GM21390 (cell line): ENCODE results near the gene TNFSF18.
A peak's percentile ranks its signal among the peaks of the same experiment; 100 is the strongest.

Source experiments
- ATAC-seq: cut with Tn5 transposase; IDR thresholded peaks from one replicate; pipeline ENCODE4 v1.9.1; 2021; ENCODE audit not compliant: unreplicated experiment

Gene TNFSF18

DNA sequence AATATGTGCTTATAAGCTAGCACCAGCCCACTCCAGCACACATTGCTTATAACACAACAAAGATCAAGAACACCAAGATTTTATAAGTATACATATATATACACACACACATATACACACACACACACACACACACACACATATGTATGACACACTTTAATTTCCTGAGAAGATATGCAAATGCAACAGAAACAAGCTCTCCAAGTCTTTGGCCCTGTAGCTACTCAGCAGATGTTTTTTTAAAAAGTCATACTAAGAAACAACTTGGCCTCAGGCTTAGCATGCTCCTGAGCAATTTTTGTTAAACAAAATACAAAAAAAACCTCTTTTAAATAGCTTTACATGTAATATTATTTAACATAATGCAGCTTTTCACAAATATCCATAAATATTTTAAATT, 11.1 kb downstream of the TNFSF18 start:
- ATAC-seq: no peak

DNA sequence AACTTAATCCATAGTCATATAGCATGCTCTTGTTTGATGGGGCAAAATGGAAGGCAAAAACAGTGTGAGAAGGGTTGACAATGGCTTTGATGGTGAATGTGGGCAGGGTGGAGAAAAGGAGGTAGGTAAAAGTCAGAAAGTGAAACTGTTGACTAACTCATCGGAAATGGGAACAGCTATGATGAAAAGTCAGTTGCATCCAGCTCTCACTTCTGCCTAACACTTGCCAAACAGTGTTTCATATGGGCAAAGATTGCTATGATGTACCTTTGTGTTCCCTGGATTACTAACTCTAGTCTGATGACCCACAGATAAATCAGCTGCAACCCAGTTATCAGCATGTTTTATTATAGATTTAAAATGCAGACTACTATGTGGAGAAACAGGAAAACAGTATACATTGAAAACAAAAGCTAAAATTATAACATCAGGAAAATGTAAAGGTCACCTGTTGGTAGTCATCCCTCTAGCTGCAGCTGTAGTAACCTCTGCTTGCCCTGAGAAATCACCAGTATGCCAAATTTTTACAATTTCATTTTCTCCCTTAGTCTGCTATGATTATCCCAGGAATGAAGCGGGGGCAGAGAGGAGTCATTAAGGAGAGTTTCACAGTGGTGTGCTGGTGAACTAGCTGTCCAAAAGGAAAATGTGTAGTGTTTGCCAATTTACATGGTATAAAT, 11.7 kb downstream of the TNFSF18 start:
- no peak for ATAC-seq

DNA sequence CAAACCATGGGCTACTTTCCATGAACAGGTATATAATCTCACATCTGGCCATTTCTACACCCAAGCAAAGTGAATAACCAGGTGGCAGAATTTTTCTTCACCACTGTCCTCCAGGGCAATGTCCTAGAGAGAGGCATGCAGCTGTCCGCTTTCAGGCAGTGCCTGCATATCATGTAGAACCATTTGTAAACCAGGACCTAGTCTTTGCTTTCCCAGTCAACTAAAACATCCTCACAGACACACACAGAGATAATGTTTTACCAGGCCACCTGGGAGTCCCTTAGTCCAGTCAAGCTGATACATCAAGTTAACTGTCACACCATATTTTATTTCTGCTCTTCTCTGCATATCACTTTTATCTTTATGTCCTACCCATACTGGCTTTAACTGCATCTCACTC, 26.2 kb downstream of the TNFSF18 start:
- no peak for ATAC-seq

DNA sequence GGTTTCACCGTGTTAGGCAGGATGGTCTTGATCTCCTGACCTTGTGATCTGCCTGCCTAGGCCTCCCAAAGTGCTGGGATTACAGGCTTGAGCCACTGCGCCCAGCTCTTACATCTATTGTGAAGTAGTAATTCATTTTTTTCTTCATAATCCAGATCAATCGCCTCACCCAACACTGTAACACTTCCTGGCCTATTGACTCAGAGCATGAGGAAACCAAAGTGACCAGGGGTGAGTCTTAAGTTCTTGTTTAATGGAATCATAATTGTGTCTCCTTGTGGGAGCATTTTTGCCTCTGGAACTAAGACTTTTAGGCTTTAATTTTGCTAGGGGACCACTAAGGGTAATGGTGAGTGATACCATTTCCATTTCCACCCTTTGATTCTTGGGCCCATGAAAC, 27.4 kb downstream of the TNFSF18 start:
- no peak for ATAC-seq

DNA sequence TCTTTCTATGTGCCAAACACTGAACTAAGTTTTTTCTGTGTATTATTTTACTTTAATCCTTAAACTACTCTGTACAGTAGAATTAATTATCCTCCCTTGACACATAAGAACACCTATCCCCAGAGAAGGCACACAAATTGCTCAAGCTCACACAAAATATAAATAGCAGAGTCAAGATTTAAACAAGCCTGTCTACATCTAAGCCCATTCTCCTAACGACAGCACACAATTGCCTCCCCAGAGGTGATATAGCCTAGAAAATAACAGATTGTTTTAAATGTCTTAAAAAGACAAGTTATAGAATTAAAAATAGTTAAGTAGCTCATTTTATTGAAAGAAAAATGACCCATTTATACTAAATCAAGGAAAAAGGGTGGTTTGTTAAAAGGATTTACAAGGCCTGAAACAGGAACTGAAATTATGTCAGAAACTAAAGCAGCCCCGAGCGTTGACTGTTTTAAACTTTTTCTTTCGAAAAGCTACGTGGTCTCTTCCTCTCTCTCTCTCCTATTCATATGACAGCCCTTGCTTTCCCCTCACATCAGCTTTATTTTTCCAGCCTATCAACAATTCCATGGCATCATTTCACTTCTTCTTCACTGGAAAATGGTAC, 30.5 kb downstream of the TNFSF18 start:
- peak; percentile 91 for ATAC-seq

DNA sequence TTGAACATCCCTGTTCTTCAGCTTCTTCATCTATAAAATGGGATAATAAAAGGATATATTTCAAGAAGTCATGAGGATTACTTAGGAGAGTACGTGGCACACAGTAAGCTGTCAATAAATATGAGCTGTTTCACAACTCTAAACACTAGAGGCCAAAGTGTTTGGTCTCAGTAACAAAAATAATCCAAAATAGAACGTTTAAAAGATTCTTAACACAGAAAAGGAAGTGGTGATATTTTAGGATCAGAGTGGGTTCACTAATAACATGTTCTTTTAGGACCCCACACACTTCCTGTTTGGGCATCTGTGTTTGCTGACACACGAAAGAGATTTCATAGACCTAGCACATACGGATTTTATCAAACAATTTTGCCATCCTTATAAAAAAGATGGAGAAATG, 32.9 kb downstream of the TNFSF18 start:
- no peak for ATAC-seq

DNA sequence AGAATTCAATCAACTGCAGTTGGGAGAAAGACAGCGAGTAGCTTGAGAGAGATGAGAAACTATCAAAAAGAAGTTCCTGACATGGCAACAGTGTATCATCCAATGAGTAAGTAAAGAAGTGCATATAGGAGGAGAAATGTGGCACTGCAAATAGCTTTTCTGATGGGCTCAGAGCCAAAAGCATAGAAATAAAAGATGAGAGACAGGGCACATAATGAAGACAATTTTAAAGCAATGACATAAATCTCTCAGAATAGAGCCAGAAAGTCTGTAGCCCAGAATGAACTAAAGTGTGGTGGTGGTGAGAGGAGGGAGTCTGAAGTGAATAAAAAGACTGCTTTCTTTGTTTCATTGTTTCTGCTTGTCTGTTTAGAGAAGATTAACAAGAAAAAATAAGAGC, 34.3 kb downstream of the TNFSF18 start:
- ATAC-seq: no peak

DNA sequence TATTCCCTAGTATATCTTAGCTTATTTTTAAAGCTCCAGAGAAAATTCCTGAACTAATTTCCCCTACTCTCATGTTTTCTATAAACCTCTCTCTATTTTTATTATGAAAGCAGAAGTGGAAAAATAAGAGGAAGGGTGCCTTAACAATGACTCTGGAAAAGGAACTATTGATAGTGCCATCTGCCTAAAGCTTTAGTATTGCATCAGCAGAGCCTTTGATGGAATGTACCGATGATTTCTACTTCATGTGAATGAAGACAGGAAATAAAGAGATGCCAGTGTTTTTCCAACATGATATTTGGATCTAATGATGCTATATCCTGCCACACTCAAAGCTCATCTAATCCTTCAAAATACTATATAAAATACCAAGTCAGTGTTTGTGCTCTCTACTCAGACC, 35.1 kb downstream of the TNFSF18 start:
- no peak for ATAC-seq

DNA sequence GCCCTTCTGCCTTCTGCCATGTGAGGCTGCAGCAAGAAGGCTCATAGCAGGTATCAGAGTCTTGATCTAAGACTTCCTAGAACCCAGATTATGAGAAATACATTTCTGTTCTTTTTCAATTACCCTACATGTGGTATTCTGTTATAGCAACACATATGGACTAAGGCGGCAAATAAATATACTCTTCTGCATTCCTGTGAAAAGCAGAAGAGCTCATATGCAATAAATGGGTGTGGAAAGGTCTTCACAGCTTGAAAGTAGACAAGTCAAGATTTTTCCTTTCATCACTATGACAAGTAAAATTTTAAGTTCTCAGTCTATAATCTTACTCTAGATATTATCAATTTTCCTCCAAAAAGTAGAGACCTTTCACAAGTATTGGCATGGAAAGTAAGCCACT, 36.6 kb downstream of the TNFSF18 start:
- ATAC-seq: no peak

DNA sequence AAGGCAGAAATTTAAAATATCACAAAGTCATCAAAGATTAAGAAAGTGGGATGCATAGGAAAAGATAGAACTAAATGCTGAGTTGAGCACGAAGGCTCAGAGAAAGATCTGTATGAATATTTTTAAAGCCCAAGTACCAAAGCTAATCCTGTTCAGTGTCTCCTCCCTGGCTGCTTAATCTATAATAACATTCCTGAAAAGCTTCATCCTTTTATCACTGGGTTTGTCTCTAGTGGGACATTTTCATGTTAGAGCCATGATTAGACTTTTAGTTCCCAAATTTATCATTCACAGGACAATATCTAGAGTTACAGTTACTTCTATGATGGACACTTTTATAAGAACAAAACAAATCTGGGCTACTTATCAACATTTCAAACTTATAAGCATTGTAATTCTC, 38.6 kb downstream of the TNFSF18 start:
- no peak for ATAC-seq

DNA sequence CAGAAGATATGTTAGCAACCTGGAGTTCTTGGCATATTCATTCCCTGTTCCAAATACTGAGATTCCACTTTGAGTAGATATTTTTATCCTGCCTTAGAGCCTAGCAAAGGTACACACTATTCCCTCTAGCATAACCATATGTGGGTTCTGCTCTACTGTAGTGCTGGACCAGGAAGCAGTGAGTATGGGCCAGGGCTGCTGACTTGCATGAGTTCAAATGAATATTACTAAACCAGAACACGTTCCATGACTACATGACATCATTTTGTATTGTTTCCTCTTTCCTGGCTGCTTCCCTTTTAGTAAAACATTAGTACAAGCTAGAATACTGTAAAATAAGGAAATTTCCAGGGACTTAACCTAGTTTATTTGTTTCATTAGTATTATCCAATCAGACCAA, 41.1 kb downstream of the TNFSF18 start:
- ATAC-seq: no peak

DNA sequence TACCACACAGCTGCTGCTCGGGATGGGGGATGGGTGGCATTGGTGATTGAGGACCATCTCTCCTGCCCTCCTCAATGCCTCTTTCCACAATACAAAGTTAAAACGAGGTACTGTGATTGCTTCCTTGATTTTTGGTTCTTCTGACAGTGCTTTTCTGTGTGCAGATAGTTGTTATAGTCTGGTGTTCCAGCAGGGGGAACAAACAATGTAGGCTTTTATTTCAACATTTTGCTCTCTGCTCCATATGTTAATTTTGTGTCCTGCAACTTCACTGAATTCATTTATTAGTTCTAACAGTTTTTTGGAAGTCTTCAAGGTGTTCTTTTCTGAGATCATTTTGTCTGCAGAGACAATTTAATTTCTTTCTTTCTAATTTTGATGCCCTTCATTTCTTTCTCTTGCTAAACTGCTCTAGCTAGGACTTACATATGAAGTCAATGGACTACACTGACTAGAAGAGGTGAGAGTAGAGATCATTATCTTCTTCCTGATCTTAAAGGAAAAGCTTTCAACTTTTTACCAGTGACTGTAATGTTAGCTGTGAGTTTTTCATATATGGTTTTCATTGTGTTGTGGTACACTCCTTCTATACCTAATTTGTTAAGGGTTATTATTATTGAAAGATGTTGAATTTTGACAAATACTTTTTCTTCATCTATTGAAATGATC, 45.4 kb downstream of the TNFSF18 start:
- no peak for ATAC-seq

DNA sequence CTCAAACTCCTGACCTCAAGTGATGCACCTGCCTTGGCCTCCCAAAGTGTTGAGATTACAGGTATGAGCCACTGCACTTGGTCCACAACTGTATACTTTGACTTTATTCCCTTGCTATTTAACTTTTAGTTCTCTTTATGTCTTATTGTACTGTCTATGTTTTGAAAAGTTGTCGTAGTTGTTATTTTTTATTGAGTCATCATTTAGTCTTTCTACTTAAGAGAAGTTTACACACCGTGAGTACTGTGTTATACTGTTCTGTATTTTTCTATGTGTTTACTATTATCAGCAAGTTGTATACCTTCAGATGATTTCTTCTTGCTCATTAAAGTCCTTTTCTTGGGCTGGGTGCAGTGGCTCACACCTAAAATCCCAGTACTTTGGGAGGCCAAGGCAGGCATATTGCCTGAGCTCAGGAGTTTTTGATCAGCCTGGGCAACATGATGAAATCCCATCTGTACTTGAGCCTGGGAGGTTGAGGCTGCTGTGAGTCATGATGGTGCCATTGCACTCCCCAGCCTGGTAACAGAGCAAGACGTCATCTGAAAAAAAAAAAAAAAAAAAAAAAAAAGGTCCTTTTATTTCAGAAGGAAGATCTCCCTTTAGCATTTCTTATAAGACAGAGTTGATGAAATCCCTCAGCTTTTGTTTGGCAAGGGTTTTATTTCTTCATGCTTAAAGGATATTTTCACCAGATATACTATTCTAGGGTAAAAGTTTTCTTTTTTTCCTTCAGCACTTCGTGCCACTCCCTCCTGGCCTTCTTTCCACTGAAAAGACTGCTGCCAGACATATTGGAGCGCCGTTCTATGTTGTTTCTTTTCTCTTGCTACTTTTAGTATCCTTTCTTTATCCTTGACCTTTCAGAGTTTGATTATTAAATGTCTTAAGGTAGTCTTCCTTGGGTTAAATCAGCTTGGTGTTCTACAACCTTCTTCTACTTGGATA, 47.6 kb downstream of the TNFSF18 start:
- ATAC-seq: no peak

DNA sequence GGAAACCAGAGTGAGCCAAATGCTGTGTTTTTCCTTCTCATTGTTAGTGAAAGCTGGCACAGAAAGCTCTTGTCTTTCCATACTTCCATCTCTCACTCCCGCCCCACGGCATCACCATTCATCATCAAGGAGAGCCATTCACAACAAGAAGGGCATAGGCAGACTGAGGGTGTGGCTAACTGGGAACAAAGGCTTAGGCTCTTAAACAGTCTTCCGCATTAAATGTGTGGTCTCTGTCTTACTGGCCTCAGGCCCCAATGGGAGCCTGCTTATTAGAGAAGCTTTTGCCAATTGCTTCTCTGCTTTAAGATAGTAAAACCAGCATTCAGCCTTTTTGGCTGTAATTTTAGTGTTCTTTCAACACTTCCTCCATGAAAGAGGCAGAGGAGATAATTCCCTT, 51.4 kb downstream of the TNFSF18 start:
- no peak for ATAC-seq

DNA sequence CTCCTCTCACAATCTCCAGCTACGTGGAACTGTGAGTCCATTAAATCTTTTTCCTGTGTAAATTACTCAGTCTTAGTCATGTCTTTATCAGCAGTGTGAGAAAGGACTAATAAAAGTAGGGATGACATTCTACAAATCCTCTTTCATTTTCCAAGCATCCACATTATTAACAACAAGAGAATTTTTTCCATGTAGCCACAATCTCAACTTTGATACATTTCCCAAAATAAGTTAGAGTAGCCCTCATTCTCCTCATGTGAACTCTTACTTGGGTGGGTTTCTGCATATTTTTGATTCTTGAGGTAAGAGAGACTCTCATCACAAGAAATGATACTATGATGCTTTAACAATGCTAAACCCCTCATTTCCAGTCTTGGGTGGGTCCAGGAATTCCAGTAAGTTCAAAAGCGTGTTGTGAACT, 52.8 kb downstream of the TNFSF18 start:
- ATAC-seq: no peak

DNA sequence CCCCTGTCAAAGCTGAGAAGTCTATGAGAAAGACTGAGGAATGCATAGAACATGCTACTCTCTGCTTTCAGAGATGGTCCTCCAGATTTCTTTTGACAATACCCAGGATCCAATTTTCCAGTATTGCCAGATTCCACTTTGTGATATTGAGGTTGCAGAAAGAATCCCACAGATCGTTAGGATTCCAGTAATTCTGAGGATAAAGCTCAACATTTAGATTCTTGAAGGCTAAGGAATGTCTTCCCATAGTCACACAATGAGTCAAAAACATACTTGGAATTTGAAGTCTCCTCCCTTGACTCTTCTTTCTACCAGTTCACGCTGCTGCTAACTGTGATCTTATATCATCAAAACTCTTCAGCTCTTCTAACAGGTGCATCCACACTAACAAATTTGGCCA, 57.1 kb downstream of the TNFSF18 start:
- ATAC-seq: no peak

DNA sequence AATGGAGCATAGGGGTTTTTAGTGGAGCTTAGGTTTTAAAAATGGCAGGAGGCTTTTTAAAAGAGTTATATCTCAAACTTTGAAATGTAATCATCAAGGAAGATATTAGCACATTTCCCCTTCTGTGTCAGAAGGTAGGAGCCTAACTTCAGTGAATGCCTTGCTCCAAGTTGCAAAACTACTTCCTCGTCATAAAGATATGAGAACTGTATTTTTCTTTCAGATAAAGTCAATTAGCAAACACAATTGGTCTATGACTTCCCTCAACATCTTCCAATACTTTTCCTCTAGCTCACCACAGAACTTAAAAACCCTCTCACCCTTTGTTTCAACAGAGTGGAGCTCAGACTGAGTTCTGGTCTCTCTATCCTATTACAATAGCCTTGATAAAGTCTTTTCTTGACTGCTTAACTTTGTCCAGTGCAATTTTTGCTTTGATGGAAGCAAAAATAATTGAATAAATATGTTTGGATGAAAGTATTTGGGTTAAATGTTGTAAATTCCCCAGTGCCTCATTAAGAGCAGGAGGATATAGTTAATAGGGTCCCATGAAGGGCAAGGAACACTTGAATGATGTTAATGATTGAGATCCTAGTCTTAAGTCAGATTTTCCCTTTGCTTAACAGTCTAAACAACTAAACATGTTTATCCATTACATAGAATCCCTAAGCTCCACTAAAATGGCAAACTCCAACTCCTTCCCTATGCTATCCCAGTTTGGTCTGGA, 58.9 kb downstream of the TNFSF18 start:
- ATAC-seq: no peak

DNA sequence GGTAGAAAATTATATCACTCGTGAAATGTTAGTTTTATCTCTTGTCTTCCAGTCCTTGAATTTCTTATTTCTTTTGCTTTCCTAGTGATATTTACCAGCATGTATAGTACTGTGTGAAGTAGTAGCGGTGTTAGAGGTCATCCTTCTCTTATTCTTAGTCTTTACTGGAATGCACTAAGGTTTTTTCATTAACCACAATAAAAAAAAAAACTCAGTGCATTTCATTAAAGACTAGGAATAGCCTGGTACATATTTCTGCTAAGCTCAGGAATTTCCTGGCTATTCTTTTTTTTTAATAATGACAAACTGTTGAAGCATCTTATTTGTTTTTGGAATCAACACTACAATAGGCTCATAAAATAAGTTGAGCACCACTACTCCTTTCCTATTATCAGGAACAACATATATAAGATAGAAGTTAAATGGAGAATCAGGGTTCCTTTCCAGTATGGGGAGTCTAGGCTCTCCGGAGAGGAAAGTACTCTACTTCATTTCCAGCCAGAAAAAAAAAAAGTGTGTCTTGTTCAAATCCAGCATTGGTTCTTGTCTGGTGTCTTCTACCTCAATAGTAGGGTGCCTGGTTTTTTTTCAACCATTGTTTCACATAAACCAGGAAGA, 60.0 kb downstream of the TNFSF18 start:
- no peak for ATAC-seq
